Measurements from ENCODE around the gene TMEM150C.
"Not testable (repeated sequence)": the region's sequence is repeated elsewhere in the genome, so short reads cannot be mapped to it uniquely, and the experiment has no call there.

Gene TMEM150C

DNA sequence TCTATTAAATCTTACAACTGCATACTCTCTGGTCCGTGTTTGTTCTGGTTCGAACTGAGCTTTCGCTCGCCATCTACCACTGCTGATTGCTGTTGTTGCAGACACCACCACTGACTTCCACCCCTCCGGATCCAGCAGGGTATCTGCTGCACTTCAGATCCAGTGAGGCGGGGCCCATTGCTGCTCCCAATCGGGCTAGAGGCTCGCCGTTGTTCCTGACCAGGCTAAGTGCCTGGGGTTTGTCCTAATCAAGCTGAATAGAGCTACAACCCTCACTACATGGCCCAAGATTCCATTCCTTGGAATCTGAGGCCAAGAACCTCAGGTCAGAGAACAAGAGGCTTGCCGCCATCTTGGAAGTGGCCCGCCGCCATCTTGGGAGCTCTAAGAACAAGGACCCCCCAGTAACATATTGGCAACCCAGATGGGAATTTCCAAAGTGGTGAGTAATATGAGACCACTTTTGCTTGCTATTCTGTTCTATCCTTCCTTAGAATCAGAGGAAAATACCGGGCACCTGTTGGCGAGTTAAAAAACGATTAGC is 88.1 kb downstream of the TMEM150C start:
- no peak for DNase-seq (ENCODE audit: low read depth)

DNA sequence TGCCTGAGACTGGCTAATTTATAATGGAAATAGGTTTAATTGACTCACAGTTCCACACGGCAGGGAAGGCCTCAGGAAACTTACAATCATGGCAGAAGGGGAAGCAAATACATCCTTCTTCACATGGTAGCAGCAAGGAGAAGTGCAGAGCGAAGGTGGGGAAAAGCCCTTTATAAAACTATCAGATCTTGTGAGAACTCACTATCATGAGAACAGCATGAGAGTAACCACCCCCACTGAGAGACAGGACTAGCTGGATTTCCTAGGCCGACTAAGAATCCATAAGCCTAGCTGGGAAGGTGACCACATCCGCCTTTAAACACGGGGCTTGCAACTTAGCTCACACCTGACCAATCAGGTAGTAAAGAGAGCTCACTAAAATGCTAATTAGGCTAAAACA is 88.7 kb downstream of the TMEM150C start:
- not testable (repeated sequence) for DNase-seq (ENCODE audit: low read depth)

DNA sequence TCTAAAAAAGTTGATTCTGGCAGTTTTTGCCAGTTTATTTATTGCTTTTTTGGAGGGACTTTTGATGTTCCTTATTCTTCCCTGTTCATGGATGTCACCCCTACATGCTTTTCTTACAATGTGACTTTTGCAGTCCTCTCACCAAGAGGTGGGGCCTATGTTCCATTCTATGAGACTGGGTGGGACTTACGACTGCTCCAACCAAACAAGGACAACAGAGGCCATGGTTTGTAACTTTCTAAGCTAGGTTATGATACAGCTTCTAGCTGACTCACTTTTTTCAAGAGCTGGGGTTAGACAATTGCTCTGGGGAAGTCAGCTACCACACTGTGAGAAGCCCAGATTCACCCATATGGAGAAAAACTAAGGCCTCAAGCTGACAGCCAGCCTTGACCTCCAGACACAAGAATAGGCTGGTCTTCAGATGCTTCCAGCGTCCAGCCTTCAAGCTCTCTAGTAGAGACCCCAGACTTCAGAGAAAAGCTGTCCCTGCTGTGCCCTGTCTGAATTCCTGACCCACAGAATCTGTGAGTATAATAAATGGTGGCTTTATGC is 91.9 kb downstream of the TMEM150C start:
- no peak for DNase-seq (ENCODE audit: low read depth)

DNA sequence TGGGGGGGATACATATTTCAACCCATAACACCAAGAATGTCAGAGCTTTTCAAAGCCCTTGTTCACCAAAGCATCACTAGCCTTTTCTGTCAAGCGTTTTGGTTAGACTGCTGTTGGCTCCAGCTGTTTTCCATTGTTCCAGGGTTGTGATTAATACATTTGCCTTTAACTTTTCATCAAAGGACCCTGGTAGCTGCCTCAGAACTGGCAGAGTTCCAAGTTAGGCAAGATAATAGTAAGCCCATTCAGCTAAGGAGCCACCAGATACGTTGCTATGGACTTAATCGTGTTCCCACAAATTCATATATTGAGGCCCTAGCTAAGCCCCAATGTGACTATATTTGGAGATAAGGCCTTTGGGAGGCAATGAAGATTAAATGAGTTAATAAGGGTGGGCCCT is 94.3 kb downstream of the TMEM150C start:
- no peak for DNase-seq (ENCODE audit: low read depth)

DNA sequence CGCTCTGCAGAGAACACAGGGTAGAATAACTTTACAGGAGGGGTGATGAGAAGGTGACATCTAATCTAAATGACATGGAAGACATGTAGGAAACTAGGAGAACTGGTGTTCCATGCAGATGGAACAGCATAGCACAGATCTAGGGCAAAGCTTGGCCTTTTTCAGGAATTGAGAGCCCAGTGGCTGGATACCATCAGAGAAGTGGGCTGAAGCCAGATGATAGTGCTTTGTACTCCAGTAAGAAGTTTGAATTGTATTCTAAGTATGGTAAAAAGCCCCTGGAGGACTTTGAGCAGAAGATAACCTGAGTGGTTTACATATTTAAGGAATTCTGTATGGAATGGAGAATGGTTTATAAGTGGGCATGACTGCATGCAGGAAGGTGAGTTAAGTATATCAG is 98.6 kb downstream of the TMEM150C start:
- DNase-seq (ENCODE audit: low read depth), result no peak

DNA sequence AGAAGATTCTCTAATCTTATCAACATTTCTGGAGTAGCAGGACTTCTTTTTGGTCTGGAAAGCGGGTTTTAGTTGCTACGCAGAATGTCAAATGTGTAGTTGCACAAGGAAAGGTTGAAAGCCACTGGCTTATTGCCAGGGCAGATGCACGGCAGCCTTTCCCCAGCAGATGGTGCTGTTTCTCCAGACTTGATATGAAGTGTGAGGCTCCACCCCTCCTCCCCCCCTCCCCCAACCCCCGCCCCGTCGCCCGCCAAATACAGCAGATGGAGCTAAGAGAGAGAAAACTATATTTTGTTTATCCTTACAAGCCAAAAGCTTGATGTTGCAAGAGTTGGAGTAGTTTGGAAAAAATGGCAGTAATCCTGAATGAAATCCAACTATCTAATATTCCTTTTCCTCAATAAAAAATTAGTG is 99.4 kb downstream of the TMEM150C start:
- peak; percentile 75 for DNase-seq (ENCODE audit: low read depth)

DNA sequence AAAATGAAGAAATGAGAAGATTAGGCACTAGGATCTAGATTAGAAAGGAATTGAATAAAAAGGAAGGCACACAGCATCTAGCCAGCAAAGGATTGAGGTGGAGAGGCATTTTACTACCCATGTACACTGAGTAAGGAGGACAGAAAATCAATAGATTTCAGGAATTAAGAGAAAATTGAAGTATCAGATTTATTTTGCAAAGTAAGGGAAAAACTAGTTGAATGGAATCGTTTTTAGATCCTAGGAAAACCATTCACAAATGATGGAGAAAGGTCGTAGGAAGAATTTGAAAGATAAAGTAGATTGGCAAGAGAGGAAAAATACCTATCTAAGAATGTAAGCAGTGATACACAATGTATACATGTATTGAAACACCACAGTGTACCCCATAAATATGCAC is 100.1 kb downstream of the TMEM150C start:
- DNase-seq (ENCODE audit: low read depth), result no peak

DNA sequence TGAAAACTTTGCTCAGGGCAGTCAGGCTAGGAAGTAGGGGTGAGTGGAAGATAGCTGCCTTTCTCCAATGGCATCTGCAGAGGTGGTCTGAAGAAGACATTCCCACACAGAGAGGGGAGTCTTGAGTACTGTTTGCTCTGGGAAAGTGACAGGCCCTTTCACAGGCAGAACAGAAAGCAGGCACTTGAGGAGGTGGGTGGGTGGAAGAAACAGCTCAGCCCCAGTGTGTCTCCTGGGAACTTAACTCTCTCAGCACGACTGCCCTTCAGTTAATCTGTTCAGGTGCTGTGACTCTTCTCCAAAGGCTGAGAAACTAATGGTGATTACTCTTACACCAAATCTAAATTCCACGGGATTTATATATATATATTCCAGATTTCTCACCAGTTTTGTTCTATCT is 103.1 kb downstream of the TMEM150C start:
- DNase-seq (ENCODE audit: low read depth), result no peak

DNA sequence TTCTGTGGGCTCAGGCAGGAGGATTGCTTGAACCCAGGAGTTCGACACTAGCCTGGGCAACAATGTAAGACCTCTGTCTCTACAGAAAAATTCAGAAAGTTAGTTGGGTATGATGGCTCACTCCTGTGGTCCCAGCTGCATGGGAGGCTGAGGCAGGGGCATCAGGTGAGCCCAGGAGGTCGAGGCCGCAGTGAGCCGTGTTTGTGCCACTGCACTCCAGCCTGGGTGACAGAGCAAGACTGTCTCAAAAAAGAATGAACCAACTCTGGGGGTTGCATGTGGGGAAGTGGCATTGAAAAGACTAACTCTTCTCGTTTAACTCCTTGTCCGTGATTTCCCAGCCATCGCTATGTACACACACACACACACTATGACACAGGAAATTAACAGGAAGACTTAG is 104.5 kb downstream of the TMEM150C start:
- no peak for DNase-seq (ENCODE audit: low read depth)

DNA sequence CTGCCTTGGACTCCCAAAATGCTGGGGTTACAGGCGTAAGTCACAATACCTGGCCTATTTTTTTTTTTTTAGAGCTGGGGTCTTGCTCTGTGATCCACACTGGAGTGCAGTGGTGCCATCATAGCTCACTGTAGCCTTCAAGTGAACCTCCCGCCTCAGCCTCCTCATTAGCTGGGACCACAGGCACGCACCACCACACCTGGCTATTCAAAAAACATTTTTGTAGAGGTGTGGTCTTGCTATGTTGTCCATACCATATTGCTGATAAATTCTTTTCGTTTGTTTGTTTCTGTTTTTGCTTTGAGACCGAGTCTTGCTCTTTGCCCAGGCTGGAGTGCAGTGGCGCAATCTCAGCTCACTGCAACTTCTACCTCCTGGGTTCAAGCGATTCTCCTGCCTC is 109.8 kb downstream of the TMEM150C start:
- DNase-seq (ENCODE audit: low read depth), result no peak

DNA sequence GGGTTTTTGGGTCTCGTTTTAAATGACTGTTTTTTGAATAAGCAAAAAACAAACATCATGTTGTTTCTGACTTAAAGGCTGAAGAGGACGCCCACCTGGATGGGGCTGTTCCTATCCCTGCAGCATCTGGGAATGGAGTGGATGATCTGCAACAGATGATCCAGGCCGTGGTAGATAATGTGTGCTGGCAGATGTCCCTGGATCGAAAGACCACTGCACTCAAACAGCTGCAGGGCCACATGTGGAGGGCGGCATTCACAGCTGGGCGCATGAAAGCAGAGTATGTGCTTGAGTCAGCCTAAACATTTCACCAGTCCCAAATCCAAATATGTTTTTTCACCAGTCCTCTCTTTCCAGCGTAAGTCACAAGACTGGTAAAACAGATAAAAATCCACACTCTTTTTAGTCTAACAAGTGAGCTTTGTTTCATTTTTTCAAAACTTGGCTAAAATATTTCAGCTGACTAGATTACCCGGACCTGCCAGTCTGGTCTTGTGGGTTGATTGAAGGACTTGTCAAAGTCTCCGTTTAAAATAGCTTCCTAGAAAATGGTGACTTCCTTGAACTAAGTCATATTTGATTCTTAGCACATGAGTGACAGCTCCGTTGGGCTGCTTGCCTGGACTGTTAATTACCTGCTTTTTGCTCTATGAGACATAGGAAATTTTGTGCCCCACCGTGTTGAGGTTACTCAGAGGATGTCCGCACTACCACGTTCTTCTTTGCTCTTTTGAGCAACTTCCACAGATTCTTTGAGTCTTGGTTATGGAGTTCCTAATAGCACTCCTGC is 110.6 kb downstream of the TMEM150C start:
- DNase-seq (ENCODE audit: low read depth), result no peak

DNA sequence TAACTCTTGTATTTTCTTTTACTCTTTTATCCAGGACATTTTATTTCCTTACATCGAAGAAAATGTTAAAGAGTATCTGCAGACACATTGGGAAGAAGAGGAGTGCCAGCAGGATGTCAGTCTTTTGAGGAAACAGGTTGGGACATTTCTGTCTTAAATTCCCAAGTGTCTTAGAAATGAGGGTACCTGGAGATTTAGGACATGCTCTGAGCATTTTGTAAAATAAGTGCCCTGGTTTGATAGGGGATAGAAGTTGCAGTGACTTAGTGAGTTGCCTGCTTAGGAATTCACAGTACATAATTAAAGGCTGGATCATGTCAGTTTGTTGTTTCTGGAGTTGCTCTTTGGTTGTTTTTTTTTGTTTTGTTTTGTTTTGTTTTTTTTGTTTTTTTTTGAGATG is 113.9 kb downstream of the TMEM150C start:
- no peak for DNase-seq (ENCODE audit: low read depth)

DNA sequence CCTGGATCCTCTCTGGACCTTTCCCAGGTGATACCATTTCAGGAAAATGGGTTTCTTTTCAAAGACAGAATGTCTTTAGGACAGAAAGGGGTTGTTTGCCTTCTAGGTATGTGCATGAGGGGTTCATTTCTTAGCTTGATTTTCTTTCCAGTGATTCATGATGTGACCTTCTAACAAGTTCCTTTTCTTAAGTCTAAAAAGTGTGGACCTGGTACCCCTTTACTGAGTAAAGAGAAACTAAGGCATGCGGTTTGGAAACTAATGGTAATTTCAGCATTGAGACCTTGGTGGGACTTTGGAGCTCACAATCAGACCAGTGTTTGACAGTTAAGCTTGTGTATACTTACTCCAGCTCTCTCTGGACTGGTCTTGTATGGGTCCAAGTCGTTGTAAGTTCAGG is 122.7 kb downstream of the TMEM150C start:
- DNase-seq (ENCODE audit: low read depth), result no peak

DNA sequence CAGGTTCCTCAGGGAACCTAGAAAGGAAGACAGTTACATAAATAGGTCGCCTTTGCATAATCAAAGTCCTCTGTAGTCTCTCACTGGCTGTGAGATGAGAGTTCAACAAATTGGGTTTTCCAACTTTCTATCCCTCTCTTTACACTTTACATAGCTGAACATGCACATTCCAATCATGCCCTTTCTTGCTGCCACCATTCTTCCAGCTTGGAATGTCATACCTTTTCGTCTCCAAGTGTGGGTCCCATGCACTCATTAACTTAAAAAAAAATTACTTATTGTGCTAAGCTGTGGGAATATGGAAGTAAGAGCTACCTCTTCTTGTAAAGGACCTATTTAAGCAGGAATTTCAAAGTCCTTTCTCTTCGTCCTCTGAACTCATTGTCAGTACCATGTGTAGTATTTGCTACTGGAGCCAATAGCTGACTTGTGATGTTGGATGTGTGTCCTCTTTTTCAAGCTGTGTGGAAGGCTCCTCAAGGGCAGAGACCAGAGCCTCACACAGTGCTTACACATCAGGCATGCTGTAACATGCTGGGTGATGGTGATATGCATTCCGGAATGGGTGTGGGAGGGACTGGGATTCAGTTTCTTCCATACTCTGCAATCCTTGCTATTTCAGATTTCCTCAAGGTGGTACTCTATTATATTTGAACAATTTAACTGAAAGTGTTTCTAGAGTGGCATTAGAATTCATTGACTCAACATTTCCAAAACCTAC is 124.3 kb downstream of the TMEM150C start:
- DNase-seq (ENCODE audit: low read depth), result no peak

DNA sequence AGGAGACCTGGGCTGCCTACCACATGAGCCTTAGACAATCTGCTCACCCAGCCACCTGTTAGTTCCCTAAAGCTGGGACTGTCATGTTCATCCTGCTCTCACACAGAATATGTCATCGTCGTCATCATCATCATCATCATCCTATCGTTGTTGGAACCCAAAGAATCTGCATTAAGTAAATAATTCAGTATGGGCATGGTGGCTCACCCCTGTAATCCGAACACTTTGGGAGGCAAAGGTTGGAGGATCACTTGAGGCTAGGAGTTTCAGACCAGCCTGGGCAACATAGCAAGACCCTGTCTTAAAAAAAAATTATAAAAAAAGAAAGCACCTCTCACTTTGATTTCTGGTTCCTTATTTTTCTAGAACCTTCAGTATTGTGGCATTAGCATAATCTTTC is 125.0 kb downstream of the TMEM150C start:
- DNase-seq (ENCODE audit: low read depth), result no peak

DNA sequence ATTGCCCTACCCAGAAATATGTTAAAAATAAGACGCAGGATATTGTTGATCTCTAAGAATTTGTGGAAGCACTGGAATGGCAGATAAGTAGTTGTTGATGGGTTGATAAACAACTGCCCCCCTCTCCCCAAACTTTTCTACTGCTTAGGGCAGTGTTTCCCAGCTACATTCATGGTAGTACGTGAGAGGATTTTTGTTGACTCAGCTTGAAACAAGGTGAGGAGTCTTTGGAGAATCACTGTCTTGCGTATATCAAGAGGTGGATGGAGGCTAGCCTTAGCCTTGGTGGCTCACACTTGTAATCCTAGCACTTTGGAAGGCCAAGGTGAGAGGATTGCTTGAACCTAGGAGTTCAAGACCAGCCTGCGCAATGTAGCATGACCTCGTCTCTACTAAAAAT is 125.7 kb downstream of the TMEM150C start:
- no peak for DNase-seq (ENCODE audit: low read depth)

DNA sequence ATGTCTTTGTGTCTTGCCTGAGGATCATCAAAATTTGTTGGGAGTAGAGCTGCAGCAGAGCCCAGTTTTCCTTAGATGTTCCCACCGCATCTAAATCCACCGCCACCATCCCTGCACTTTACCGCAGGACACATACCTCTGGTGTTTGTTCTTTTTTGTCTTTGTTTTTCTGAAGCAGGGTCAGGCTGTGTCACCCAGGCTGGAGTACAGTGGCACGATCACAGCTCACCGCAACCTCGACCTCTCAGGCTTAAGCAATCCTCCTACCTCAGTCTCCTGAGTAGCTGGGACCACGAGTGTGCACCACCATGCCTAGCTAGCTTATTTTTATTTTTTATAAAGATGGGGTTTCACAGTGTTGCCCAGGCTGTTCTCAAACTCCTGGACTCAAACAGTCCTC is 126.8 kb downstream of the TMEM150C start:
- no peak for DNase-seq (ENCODE audit: low read depth)

DNA sequence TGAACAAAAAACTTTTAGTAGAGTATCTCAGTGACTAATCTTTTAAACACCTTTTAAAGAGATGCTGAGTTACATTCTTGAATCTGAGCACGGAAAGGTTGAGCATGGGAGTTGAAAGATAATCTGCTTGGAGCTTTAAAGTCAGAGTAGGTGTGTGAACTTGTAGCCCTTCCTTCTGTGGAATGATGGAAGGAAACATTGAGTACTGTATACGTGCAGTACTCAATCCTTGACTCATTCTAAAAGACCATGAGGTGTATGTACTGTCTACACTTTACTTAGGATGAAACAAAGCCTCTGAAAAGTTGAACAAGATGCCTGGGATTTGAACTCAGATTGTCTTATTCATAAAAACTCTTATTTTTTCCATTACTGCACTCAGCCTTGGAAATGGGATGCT is 128.0 kb downstream of the TMEM150C start:
- no peak for DNase-seq (ENCODE audit: low read depth)

Data from activated gamma-delta T cell treated with anti-CD3 and anti-CD28 coated beads, Interleukin-2, amount 50 U/mL, for 16 hours (primary cell).